ENCODE data around the gene STPG1.
A peak's percentile ranks its signal among the peaks of the same experiment; 100 is the strongest.

The STPG1 gene

DNA sequence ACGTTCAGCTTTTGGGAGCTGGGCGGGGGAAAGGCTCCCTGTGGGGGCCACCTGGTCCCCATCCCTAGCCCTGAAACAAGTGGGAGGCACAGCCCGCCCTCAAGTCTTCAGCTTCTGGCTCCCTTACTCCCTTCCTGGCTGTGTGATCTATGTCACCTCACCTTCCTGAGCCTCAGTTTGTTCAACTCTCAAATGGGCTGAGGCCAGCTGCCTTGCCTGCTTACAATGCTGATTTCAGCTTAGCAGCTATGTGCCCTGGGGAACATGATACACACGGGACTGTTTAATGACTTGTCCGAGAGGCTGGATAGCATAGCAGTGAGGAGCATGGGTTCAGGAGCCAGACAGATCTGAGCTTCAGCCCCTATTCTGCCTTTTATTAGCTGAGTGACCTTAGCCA lies 75.1 kb downstream of the STPG1 start:
- no peak for DNase-seq

DNA sequence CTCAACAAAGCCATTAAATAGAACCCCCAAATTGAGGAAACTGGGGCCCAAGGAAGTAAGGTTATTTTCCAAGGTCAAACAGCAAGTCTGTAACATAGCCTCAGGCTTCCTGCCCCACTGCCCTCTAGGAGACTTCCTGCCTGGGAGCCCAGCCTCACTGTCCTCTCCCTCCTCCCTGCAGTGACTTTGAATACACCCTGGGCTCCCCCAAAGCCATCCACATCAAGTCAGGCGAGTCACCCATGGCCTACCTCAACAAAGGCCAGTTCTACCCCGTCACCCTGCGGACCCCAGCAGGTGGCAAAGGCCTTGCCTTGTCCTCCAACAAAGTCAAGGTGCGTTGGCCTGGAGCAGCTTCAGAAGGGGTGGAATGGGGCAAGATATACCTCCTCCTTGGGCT lies 76.1 kb downstream of the STPG1 start:
- no peak for DNase-seq

DNA sequence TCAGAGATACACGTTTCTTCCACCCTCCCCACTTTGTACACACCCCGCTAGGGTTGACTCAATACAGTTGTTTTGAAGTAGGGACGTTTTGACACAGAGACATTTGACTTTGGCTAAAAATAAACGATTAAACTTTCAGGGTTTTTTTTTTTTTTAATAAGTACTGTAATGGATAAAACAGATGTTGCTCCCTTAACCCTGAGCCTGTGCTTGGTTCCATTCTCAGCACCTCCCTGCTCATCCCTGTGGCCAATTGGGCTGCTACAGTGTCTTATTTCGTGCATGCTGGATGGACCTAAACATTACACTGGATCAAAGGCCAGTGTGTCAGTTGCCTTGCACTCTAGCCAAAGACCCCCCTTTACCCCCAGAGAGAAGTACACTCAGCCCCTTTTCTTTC lies 77.5 kb downstream of the STPG1 start:
- no peak for DNase-seq

DNA sequence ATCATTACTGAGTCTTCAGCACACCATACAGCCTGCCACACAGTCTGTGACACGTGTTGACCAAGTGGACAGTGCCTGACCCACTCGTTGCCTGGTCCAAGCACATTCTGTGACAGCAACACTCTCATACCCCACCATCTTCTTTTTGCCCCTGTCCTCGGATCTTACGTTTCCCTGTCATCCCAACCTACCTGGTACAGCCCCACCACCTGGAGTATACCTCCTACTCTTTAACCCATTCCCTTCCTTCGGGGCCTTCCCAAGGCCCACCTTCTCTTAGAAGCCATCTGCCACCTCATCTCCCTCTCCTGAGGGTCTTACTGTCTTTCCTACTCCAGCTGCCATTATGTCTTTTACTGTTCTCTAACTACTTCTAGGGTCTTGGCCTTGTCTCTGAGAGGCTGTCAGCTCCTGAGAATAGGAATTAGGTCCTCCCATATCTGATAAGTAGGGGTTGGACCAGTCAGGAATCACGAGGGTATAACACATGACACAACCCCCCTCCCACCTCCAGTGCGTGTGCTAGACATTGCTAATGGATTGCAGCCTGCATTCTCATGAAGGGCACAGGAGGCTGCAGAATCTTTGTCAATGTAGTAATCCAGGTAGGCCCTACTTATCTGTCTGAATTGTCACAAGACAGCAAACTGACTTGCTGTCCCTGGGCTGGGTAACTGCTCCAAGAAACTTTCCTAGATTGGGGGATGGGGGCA lies 81.5 kb downstream of the STPG1 start:
- DNase-seq = no peak

DNA sequence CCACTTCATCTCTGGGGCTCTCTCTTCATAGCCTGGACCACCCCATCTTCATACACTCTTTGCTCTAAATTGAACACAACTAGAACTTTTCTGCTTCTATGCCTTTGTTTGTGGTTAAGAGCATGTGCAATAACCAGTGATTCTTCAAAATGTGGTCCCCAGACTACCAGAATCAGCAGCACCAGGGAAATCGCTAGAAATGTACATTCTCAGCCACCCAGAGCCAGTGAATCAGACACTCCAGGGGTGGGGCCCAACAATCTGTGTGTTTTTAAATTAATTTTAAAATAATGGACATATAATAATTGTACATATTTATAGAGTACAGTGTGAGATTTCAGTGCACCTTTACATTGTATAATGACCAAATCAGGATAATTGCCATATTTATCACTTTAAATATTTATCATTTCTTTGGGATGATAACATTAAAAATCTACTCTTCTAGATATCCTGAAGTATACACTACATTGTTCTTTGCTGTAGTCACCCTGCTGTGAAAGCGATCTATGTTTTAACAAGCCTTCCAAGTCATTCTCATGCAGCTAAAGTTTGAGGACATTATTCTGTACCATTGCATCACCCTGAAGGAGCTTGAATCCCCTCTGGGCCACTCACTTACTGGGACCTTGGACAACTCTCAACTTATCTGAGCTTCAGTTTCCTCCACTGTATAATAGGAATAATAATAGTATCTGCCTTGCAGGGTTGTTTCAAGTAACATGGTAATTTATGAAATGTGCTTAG lies 83.6 kb downstream of the STPG1 start:
- no peak for DNase-seq

DNA sequence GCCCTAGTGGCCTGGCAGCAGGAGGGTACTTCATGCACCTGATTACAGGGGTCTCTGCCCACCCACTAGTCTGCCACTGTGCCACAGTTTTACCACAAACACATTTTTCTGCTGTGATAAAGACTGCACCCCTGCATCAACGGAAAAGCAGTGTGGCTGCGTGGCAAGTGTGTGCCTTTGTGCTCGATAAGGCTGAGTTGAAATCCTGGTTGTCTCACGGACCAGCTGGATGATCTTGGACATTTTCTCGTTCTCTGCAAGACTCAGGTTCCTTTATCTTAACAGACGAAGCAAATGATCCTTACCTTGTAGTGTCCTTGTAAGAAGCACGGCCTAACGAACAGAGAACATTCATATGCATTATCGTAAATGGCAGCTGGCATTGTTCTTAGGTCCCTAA lies 84.3 kb downstream of the STPG1 start:
- no peak for DNase-seq

DNA sequence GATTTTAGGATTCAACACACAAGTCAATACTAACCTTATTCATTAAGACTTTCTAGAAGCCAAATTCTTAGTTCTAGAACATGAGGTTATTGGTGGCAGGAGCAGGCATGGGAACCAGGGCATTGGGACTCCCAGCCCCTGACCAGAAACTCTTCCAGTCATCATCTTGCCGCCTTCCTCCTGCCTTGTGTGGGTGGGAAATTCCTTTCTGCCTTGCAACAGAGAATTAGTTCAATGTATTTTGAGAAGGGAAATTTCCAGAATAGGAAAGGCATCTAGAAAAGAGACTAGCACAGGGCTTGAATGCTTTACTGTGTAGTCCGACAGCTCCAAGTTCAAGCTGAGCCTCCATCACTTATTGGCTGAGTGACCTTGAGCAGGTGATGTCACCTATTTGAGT lies 85.7 kb downstream of the STPG1 start:
- no peak for DNase-seq

DNA sequence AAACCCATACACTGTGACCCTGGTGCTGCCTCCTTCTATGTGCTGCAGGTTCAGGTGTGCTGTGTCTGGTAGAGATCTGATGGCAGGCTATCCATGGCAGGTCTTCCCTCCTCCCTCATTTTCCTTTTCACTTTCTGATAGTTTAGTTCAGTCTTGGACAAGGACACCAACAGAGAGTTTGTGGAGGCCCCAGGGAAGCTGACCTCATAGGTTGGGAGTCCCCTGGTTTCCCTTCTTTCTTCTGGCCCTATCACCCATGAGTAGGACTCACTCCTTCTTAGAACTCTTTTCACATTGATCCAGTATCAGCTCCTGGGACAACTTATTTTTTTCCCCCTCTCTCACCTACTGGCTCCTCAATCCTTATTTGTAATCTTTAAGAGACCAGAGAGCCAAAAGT lies 86.1 kb downstream of the STPG1 start:
- no peak for DNase-seq

DNA sequence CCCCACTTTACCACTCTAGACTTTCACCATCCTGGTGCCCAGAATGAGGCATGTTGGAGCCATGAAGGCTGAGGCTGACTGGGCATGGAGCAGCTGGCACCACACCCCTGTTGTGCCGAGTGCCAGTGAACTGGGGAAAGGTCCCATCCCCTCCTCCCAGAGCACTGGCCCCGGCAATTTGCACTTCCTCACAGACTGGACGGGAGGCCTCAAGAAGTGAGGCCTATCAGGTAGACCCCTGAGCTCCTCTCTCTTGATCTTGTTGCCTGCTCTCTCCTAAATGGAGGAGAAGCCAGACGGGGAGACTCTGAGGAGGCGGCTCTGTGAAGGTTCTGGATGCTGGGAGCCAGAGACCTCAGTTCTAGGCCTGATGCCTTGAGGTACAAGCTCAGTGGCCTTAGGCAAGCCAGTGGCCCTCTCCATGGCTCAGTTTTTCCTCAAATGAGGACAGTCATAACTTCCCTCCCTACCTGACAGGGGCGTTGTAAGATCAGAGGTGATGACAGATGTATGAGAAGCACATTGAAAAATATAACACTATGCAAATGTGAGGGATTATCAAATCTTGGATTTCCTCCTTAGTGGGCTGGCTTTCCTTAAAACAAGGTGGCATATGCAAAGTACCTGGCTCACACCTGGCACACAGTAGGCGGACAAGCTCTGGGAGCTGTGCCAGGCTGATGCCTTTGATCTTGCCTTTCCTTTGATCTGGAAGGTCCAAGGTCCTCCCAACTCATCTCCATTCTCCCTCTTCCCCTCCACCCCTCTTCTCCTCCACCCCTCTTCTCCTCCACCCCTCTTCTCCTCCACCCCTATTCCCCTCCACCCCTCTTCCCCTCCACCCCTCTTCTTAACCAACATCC lies 87.8 kb downstream of the STPG1 start:
- DNase-seq = no peak

DNA sequence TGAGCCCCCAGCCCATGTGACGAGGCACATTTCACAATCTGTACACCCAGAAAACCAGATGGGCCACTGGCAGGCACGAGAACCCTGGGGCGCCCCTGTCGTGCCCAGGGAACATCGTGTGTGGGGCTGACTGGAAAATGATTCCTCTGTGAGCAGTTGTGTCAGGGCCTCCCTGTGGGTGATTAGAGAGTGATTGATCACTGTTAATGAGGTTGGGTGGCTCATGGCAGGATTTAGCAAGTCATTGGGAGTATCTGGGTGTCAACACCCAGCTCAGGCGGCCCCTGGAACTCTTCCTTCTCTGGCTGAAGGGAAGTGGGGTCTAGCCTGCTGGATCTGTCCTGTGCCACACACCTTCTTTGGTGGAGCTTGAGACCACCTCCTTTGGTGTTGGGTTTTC lies 88.7 kb downstream of the STPG1 start:
- DNase-seq = no peak

DNA sequence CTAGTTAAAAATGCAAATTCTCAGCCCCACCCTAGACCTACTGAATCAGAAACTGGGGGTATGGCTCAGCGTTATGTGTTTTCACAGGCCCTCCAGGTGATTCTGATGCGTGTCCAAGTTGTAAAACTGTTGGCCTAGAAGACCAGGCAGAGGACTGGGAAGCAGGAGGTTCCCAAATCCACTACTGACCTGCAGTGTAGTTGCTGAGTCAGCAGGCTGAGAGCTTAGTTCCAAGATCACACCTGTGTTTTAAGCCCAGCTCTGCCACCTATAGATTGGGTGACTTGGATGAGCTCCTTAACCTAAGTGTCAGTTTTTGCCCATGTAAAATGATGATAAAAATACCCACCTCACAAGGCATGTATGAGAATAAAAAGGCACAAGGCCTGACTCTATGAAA lies 90.3 kb downstream of the STPG1 start:
- no peak for DNase-seq

DNA sequence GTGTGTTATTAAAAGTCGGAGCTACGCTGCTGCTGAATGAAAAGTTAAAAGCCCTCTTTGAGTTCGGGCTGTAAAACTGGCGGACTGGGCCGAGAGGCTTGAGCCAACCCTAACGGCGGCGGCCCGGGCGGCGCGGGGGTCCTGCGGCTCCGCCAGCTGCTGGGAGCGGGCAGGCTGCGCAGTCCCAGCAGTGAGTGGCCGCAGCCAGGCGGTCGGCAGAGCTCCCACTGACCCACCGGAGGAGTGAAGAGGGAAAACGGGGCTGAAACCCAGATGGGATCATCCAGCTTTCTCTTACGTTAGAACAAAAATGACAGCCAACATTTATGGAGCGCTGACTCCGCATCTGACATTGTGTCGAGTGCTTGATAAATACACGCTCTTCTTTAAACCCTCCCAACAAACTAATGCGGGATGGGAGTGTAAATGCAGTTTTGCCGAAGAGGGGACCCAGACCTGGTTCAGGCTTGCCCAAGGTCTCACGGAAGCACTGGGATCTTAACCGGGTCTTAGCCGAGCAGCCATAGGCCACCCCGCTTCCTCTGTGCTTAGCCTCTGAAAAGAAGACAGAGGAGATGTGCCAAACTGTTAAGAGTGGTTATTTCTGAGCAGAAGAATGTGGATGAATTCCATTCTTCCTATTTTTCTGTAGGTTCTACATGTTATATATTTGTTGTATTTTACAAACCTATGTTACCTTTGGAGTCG lies 91.0 kb downstream of the STPG1 start:
- DNase-seq = no peak

DNA sequence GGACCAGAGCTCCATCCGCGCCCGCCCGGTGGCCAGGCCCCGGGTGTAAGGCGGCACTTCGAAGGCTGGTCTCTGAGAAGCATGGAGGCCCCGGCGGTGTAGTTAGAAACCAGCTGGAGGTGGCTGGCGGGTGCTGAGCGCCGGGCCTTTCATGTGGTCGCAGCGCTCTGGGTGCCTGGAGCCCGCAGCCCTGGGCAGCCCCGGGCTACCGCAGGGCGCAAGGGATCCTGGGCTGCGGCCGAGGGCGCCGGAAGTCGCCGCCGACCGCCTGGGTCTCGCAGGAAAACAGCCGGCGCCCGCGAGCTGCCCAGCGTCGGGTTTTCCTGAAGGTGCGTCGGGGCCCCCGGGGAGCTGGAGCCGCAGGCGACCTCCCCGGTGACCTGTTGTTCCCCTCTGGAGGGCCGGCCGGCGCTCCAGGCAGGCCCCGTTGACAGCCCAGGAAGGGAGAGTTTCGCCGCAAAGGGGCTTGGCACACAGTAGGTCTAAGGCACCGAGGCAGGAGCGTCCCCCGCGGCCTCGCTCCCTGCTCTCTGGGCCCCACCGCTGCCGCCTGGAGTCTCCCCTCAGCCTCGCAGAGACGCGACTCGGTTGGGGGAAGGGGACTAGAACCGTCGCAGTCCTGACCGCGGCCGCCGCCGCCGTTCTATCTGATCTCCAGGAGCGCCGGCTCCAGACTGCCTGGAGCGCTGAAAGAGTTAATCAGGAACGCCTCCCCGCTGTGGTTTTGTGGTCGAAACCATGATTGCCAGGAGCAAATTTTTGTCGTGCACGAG lies 91.7 kb downstream of the STPG1 start:
- DNase-seq = peak; percentile 43

DNA sequence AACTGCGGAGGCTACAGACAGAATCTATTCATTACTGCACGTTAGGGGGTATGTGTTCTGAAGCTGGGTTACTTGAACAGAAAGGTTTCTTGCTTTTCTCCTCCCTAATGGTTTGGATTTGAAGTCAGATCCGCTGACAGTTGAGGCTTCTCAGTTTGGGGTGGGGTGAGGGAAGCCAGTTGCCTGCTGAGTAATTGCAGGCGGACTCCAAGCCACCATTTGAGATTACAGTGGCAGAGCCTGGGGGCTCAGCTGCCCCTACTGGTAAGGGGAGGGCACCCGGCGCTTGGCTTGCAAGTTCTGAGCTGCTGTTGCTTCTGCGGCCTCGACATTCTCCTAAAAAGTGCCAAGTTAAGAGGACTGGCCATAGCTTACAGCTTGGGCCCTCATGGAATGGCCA lies 92.5 kb downstream of the STPG1 start:
- no peak for DNase-seq

DNA sequence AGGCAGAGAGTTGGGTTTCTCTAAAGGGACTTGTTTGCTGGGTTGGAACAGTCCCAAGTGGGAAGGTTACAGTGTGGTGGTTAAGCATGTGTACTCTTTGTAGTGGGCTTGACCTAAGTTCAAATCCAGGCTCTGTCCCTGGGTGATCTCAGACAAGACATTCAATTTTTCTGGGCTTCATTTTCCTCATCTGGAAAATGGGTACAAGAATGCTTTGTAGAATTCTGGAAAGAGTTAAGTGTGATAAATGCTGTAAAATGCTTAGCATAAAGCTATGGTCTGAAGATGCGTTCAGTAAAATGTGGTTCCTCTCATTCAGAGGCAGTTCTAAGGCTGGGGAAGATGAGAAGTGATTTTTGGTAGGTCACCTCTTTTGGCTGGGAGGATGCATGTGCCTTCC lies 93.6 kb downstream of the STPG1 start:
- DNase-seq = no peak

DNA sequence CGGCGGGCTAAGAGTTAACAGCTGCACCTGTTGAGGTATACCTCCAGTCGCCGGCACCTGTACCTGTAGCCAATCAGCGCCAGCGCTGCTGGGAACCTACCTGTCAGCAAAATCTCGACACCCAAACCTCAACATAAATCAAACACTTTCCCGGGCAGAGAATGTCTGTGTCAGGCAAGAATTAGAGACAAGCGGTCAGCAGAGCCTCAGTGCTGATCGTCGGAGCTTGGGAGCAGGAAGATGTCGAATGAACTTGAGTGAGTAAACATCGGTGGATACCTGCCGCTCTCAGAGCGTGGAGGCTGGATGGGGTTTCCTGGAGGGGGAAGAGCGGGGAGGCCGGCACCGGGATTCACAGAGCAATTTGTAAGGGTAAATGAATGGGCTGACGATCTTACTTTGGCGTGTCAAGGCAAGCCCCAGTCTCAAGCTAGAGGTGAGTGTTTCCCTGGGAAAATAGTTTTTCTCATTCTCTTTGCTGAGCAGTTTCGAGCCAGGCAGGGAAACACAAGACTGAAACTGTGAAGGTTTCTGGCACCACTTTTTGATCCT lies 94.2 kb downstream of the STPG1 start, which contains the start of gene GRHL3:
Gene GRHL3 (plus strand): TSS at position 46 of the 552 bp plus-strand sequence. CDS start 195 bp downstream, at position 241.
- DNase-seq = no peak

DNA sequence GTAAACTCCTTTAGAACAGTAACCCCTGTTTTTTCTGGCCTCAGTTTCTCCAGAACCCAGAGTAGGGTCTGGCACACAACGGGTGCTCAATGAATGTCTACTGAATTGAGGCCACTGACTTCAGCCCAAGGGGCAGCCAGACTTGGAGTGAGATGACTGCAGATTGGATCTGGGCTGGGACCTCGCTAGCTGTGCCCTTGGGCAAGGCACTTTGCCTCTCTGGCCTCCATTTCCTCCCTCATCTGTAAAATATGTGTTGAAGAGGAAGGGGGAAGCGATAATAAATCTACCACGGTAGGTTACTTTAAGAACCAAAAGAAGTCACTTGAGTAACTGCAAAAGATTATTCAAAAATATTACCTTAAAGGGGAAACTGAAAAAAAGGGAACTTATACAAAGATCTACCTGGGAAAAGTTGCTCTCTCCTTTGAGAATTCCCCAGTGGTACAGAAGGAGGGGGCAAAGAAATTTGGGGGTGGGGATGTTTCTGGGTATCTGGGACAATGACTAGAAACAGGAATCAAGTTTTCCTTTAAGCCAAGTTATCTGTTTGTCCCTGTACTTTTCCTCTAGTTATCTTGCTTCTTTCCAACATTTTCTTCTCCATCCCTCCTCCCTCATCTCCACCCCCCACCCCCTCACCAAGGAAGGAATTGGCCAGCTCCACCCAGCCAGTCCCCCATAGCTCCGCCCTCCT lies 94.8 kb downstream of the STPG1 start:
- DNase-seq = no peak

DNA sequence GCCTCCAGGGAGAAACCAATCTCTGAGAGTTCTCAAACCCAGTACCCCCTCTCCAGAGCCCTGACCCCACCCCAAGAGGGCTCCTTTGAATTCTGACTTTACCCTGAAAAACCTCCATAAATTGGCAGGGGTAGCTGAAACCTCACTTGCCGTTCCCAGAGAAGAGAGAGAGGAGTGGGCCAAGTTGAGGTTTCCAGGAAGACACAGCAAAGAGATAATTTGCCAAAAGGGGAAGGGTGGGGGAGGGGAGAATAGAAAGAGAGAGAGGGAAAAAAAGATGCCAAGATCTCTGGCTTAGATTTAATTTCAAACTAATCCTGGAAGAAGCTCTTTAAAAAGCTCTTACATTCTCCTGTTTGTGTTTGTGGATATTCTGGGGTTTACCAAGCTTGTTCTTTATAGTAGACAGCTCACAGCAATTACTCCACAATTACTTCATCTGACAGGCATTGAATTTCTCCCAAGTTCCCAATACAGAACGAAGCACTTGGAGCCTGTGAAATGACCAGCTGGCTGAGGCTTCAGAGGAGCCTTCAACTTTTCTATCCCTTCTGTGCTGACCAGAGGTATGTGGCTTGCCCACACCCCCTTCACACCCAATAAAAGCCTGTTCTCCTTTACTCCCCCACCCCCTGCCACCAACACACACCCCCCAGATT lies 95.5 kb downstream of the STPG1 start:
- peak; percentile 29 for DNase-seq

DNA sequence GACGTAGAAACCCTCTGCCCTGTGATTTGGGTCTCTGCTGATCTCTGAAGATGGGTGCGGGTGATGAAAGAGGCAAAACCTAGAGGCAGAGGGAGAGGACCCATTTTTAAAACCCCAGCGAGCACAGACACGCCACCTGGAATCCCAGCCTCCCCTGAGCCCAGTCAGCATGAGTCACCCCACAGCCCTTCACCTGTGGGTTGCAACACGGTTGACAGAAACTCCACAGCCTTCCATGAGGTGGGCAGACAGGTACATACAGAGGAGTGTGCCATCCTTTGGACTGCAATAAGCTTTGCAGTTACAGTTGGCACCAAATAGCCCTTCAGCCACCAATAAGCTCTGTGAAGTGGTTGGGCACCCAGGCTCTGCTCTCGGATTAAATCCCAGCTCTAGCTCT lies 96.5 kb downstream of the STPG1 start:
- no peak for DNase-seq

DNA sequence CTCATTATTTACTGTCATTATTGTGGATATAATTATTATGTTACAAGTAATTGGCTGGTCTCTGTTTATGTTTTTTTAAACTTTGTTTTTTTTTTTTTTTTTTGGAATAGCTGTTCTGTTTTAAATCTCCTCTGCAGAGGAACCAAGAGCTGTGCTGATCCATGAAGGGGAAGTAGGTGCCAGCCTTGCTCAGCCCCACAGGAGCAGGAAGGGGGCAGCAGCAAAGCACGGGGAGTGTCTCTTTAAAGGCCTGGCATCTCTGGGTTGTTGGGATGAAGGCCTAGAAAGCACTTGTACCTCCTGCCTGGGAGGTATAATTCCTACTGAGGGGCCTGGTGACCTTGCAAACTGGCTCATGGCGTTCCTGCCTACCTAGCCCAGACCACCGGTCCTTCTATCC lies 96.9 kb downstream of the STPG1 start:
- DNase-seq = no peak

DNA sequence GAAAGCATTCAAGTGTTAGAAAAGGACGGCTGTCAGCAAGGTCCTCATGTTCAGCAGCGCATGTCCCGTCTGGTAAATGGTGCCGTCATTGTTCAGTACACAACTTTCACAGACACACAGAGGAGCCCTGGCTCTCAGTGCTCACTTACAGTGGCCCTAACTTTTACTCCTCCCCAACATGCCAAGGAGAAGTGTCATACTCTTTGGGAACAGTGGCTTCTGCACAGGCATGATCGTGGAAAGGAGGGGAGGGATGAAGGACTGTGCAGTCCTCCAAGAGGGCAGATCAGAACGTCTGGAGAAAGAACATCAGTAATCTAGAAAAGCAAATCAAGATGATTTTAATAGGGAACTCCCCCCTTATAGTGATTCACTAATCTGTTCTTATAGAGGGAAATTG lies 98.2 kb downstream of the STPG1 start:
- DNase-seq = no peak
